T-helper 2 cell treated with Interferon-gamma antibody and Interleukin-4, amounts not matched to agents 100 ng/mL and 5 ng/mL, for 36 hours (primary cell): ENCODE data around the gene CORO7. TPM values are rescaled to one million over a fixed set of nuclear protein-coding genes. Genes with fewer than 3 reads are reported as not detected.

Source experiments
- intact Hi-C: fragments of 100-400 bp; cut with micrococcal nuclease; formaldehyde crosslinking; loops from one replicate; pipeline ENCODE4 v1.15.1; 2023
- total RNA-seq: library from RNA; stranded (reverse); gene quantifications from 2 replicates; pipeline ENCODE4 v1.2.3, GENCODE V29; 2022

Gene CORO7
- total RNA-seq, 1 donor from 2014 or later: 200 TPM

DNA sequence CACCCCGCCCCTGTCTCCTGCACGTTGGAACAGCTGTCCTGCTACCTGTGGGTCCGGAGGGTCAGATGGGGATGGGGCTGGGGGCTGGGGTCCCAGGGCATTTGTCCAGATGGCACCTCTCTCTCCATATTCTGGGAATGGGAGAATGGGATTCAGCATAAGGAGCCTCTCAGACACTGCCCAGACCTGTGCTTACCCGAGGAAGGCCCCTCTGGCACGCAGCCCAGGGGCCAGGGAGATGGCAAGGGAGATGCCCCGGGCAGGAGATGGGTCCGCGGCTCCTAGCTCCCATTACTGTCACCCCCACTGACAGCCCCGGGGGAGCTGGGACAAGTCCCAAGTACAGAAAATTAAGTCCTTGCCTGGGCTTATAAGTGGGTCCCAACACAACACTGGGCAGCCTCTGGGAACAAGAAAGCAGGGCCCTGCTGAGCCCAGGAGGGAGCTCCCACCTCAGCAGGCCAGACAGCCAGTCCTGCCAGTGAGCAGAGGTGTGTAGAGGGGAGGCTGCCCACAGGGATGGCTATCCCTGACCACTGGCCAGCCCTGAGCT is 43.0 kb downstream of the CORO7 start:
- intact Hi-C loops: no loop called here

DNA sequence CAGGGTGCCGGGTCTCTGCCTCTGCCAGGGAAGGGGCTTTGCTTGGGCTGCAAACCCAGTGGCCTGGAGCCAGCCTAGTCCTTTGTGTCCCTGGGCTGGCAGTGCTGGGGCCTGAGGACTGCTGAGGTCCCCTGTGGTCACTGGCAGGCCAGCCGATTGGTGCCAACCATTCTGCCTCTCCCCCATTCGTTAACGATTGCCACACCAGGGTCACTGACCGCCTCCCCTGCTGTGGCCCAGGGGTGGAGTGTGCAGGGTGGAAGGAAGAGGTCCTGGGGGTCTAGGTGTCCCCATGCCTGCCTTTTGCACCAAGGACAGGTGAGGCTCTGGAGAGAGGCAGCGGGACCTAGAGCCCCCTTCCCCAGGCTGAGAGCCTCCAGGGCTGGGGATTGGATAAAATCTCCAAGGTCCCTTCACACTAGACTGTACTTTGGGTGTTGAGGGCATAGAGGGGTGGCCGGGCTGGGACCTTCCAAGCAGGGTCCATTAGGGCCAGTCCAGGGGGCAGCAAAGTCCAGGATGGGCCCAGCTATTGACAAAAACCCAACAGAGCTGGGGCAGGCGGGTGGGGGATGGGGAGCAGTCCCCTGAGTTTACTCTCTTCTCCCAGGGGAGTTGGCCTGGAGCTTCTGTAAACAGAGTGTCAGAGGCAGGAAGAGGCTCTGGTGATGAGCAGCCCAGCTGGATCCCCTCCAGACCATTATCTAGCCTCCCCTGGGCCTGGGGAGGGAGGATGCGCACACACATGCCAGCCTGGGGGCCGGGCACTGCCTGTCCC is 43.6 kb downstream of the CORO7 start:
- intact Hi-C loops: no loop called here

DNA sequence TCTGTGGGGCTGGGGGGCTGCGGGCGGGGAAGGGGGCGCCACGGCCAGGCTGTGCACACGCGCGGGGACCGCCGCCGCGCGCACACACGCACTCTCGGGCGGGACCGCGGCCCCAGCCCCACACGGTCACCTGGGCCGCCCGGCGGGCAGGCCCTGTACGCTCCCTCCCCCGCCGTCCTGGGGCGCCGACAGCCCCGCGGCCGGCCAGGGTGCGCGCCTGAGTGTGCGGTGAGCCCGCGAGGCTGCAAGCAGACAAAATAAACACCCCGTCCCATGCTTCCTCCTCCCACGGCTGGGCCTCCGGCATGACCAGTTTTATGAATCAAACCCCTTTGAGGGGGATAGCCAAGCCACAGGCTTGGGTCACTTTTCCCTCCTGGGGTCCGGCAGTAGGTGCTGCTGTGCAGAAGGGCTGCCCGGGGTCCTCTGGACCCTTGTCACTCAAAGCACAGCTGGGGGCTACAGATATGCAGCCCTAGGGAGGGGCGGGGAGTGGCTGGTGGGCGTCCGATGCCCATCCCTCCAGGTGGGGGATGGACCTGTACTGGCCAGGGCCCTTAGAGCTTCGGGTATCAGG is 44.3 kb downstream of the CORO7 start:
- intact Hi-C loops: no loop called here

DNA sequence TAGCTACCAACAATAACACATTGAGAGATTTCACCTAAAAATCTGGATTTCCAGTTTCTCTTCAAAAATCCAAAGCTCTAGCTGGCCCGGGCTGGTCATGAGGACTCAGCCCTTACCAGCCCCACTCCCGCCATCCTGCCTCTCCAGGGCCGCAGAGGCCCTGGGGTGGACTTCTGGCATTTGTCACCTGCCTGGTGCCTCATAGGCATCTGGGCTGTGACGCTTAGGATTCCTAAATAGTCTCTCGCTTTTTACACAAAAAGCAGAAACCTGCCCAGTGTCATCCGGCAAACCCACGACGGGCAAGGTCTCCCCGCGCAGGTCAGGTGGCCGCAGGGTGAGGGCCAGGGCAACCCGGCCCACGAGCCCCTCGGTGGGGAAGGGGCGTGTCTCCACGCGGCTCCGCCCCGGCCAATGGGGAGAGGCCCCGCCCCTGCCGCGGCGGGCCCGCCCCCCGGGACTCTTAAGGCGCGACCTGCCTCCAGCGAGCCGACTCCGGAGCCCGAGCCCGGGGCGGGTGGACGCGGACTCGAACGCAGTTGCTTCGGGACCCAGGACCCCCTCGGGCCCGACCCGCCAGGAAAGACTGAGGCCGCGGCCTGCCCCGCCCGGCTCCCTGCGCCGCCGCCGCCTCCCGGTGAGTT is 44.9 kb downstream of the CORO7 start, which contains the start of gene VASN:
Gene VASN (plus strand): TSS at position 492 of the 644 bp plus-strand sequence. CDS start 9,030 bp downstream, outside the sequence.
- intact Hi-C loops: no loop called here

DNA sequence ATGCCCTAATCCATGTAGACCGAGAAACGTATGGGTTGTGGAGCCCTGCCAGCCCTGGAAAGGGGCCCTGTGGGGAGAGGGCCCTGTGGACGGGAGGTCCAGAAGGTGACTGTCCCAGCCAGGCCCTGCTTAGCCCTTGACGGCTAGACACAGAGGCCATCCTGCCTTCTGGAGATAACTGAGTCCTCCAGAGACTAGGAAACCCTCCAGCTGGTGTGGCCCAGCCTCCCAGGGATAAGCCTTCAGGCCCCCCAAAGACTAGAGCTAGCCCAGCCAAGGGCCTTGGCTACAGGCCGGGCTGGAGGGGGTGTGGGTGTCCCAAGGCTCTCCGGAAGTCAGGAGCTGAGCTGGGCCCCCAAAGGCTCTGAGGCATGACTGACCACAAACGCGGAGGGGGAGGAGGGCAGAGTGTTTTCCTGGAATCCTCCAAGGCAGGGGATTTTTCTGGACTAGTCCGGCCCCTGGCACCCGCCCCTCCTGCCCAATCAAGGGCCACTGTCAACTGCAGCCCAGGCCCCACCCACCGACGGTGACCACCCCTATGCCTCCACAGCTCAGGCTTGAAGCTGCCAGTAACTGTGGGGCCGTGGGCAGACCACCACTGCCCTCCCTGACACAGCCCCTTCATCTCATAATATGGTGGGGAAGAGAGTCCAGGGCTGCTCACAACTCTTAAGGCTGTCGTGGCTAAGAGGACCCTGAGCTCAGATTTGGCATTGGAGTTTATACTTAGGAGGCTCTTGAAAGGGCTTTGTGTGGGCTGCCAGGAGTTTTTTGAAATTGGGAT is 45.6 kb downstream of the CORO7 start:
- intact Hi-C loops: no loop called here

DNA sequence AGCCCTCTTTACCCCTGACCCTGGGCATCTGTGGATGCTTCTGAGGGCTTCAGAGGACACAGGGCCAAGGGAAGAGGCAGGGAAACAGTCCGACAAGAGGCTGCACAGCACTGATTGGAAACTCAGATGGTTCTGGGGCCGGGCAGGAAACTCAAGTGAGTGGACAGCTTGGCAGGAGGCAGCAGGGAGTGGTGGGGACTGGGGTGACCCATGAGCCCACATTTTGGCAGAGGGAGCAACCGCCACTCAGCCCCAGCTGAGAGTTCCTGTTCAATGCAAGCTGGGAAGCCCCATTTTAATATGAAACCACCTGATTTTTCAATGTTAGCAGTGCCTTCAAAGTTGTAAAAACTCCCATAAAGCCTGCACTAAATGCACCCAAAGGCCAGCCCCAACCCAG is 46.2 kb downstream of the CORO7 start:
- intact Hi-C loops: no loop called here

DNA sequence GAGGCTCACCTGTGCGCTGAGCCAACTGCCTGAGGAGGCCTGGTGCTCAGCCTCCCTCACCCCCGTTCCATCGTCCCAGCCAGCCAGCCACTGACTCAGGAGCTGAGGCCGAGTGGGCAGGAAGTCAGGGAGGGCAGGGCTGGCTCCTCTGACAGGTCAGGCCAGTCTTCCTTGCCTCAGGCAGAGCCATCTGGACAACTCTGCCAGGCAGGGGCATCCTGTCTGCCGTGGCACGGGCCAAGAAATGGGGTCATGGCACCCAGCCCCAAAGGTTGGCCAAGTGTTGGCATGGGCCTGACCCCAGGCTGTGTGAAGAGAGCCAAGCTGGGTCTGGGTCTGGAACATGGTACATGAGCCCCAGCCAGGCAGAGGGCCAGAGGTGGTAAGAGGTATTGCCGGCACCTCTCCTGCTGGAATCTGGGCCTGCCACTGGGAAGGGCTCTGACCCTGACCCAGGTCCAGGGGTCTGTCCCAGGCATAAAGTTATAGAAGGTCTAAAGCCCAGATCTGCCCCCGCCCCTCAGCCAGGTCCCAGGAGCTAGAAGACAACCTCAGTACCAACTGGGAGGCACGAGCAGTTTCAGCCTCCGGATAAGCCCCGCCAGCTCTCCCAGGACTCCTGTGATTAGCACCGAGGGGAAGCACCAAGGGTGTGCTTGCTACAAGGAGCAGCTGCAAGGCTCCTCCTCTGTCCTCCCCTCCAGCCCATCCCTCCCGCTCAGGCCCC is 47.2 kb downstream of the CORO7 start:
- intact Hi-C loops: no loop called here

DNA sequence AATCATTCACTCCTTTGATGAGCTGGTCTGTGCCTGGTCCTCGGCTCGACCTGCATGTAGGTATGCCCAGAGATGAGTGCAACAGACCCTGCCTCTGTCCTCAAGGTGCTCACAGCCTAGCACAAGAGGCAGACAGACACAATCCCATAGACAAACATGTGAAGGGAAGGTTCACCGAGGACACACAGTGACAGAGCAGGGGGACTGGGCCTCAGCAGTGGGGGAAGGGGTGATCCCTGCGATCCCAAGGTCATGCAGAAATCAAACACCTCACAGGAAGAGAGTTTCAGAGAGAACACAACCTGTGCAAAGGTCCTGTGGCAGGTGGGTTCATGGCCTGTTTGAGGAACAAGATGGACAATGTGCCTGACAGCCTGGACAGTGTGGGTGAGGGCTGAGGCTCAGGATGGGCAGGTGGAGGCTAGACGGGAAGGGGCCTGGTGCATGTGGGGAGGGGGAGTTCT is 49.0 kb downstream of the CORO7 start:
- intact Hi-C loops: no loop called here

DNA sequence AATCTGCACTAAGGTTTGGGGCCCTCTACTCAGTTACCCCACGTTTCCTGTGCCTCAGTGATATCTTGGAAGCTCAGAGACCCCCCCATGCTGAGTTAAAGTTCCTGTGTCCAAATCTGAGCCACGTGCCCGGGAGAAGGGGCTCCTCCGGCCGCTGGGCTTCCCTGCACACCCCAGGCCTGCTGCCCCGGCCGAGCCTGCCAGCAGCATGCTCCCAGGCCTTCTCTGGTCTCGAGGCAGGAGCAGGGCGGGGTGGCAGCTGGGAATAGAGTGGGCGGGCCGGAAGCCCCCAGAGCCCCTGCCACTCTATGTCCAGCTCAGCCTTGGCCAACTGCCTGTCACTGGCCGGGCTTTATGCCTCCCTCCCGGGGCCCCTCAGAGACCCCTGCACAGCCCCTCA is 50.4 kb downstream of the CORO7 start:
- intact Hi-C loops: no loop called here

DNA sequence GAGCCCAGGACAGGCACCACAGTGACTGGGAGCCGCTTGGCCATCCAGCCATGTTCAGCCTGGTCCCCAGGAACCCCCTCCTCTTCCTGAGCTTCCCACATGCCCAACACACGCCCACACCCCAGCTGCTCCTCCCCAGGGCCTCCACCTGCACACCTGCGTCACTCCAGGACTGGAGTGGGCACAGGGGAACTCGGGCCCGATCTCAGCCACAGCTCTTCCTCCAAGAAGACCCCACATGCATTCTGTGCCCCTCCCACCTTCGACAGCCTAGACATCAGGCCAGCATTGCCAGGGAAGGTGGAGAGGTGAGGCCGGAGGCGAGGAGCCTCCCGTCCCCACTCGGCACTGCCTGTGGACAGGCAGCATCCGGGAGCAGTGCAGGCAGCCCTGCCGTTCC is 50.8 kb downstream of the CORO7 start:
- intact Hi-C loops: no loop called here

DNA sequence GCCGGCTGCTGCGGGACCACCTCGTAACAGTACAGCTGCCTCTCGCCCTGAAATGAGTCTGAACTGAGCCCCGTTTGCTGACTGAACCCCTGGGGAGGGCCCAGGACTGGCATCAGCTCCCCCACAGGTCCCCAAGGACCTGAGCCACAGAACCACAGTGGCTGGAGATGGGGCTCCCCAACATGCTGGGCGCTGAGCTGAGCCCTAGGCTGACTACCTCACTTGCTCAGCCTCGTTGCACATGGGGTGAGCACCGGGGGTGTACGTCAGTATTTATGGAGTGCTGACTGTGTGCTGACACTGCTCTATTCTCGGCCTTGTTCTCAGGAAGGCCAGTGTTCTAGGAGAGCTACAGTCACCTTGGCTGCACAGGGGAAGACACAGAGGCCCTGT is 51.4 kb downstream of the CORO7 start:
- intact Hi-C loops: no loop called here

DNA sequence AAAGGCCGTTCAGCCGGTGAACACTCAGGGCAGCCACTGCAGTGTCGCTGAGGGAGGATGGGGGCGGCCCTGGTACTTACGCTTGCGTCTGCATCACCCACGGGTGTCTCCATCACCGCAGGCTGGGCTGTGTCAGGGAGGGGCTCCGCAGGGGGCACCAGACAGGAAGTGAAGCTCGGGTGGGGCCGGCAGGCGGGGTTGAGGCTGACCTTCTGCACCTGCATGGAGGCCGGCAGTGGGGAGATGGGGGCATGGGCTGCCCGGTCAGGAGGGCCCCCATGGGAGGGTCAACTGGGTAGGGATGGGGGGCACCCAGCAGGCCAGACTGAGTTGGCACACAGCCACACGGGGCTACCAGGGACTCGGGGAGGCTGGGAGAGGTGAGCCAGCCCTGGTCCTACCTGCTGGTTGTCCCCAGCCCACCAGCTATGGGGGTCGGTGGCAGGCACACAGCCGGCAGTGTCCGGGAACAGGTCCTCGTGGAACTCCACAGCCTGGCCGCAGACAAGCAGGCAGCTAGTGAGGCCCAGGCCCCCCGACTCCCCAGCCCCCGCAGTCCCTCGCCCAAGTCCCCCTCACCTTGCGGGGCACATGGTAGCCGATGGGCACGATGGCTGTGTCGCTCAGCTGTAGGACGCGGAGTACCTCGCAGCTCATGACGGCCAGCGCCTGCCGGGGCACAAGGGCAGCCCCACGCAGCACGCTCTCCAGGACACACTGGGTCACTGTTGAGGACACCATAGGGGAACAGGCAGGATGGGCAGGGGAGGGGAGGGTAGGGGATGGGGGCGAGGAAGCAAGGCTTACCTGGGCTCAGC is 52.0 kb downstream of the CORO7 start:
- intact Hi-C loops: no loop called here

DNA sequence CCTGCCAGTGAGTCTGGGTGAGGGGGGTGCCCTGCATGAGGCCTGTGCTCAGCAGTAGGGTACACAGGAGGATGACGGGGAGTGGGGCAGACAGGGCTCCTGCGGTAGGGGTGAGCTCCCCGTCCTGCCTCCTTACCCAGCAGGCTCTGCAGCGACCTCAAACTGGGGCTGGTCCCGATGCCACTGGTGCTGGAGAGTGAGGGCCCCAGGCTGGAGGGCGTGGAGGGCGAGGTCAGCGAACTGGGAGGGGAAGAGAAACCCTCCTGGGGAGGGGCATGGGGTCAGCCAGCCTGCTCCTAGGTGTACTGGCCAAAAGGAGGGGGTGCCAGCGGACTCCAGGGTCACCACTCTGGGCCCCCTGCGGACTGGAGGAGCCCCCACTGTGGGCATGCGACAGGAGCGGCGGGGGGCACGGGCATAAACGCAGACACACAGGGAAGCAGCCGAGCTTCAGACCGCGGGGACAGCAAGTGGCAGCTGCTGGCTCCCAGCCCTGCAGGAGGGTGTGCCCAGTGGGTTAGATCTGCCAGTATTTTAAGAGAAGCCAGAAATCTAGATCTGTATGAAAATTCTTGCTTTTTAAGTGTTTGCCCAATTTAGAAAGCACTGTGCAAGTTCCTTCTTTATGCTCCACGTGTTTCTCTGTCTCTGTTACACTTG is 53.8 kb downstream of the CORO7 start:
- intact Hi-C loops: no loop called here

DNA sequence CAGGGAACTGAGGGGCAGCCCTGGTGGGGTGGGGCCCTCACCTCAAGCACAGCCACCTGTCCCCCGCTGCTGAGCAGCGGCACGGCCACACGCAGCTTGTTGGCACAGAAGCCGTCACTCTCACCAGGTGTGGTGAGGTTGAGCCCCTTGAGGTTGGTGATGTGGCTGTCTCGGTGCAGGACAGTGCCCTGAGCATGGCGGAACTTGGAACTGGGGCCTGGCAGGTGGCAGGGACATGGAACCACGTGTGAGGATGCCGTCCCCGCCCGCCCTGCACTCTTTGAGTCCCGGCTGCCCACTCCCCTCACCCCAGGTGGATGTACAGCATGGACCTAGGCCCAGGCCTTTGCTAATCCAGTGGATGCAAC is 54.5 kb downstream of the CORO7 start:
- intact Hi-C loops: no loop called here

DNA sequence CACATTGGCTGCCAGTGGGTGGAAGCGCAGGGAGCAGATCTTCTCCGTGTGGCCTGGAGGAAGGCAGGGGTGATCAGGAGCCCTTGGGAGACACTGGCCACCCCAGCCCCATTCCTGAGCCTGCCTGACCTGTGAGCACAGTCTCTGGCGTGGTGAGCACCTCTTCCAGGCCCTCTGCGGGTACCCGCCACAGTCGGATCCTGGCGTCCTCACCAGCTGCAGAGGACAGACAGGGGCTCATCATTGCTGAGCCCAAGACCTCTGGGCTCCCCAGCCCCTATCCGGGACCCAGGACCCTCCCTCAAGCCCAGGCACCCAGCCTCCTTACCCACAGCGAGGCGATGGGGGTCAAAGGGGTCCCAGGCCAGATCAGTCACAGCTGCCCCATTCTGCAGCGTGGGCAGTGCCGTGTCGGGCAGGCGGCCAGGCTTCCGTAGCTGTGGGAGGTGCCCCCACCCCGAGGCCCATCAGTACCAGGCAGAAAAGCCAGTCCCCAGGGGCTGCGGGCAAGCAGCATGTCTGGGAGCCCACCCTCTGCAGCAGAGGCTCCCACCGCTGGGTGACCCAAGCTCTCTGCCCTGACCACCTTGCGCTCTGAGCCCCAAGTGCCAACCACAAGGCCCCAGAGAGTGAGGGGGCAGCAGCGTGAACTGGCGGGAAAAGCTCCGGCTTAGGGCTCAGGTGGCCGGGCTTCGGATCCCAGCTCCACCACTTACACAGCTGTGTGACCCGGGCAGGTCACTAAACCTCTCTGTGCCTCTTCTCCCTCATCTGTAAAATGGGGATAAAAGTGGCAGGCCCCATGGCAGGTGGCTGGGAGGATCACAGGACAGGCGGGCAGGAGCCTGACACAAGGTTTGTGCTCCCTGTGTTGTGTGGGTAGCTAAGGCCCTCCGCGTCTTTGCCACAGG is 55.1 kb downstream of the CORO7 start:
- intact Hi-C loops: no loop called here

DNA sequence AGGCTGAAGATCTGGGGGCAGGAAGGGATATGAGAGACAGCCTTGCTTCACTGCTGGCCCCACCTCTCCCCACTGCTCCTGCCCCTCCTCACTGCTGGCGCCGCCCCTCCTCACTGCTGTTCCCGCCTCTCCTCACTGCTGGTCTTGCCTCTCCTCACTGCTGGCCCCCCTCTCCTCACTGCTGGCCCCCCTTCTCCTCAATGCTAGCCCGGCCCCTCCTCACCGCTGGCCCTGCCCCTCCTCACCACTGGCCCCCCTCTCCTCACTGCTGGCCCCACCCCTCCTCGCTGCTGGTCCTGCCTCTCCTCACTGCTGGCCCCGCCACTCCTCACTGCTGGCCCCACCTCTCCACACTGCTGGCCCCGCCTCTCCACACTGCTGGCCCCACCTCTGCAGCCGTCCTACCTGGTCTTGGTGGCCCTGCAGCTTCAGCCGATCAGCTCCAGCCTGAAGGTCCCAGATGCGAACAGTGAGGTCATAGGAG is 55.8 kb downstream of the CORO7 start:
- intact Hi-C loops: no loop called here

DNA sequence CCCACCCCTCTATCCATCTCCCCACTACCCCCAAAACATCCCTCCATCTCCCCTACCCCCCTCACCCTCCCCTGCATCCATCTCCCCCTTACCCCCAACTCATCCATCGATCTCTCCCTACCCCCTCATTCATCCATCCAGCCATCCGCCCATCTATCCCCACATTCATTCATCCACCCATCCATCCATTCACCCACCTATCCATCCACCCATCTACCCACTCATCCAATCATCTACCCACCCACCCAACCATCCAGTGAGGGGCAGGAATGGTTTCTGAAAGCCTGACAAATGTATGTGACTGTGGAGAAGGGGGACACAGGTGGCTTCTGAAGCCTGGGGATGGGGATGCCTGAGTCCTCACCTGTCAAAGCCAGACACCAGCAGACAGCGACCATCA is 56.5 kb downstream of the CORO7 start:
- intact Hi-C loops: loop anchor here (5.0 kb wide), 1 partner anchor 42 kb away; no protein-coding TSS in a partner anchor
